NCI-H1436 (cell line): ENCODE data around the gene BST1.

Experiments
- DNase-seq: peaks from one replicate; lab custom pipeline; 2025; lab: John Stamatoyannopoulos, UW

BST1 gene

GRCh38 chr4:15676039-15676438 is 26.8 kb upstream of the BST1 start:
- no peak for DNase-seq

GRCh38 chr4:15676899-15677298 is 26.0 kb upstream of the BST1 start:
- DNase-seq = no peak

GRCh38 chr4:15677507-15677988 is 25.3 kb upstream of the BST1 start:
- no peak for DNase-seq

GRCh38 chr4:15681067-15681371 is 21.8 kb upstream of the BST1 start:
- DNase-seq = no peak

GRCh38 chr4:15681372-15682241 is 21.3 kb upstream of the BST1 start, which contains the start of gene FAM200B:
Gene FAM200B, plus strand, starts transcription at chr4:15681827. Its CDS starts 5,151 bp downstream, at chr4:15686978.
- peak; percentile 89 for DNase-seq

GRCh38 chr4:15682242-15683142 is 20.4 kb upstream of the BST1 start:
- DNase-seq = no peak

GRCh38 chr4:15683143-15683495 is 19.7 kb upstream of the BST1 start:
- DNase-seq = no peak

- DNase-seq = no peak
Observed at GRCh38 chr4:15684498-15684897, 18.4 kb upstream of the BST1 start.

- no peak for DNase-seq
Observed at GRCh38 chr4:15688051-15688450, 14.8 kb upstream of the BST1 start.

GRCh38 chr4:15689540-15689939 is 13.3 kb upstream of the BST1 start:
- no peak for DNase-seq

- DNase-seq = no peak
Observed at GRCh38 chr4:15690020-15690809, 12.7 kb upstream of the BST1 start.

- no peak for DNase-seq
Observed at GRCh38 chr4:15691346-15692135, 11.3 kb upstream of the BST1 start.

- no peak for DNase-seq
Observed at GRCh38 chr4:15692602-15693001, 10.3 kb upstream of the BST1 start.

GRCh38 chr4:15694431-15694830 is 8.4 kb upstream of the BST1 start:
- no peak for DNase-seq

GRCh38 chr4:15695240-15695699 is 7.6 kb upstream of the BST1 start:
- no peak for DNase-seq

GRCh38 chr4:15695729-15696128 is 7.1 kb upstream of the BST1 start:
- no peak for DNase-seq

GRCh38 chr4:15696866-15697265 is 6.0 kb upstream of the BST1 start:
- no peak for DNase-seq

GRCh38 chr4:15703439-15703838 is 574 bp downstream of the BST1 start:
- DNase-seq = no peak

GRCh38 chr4:15704129-15704528 is 1.3 kb downstream of the BST1 start:
- no peak for DNase-seq

- DNase-seq = no peak
Observed at GRCh38 chr4:15706646-15707362, 3.9 kb downstream of the BST1 start.

- no peak for DNase-seq
Observed at GRCh38 chr4:15707363-15707715, 4.5 kb downstream of the BST1 start.
